HTR-8/SVneo (cell line): ENCODE data around the gene EML5.

Experiments used
- DNase-seq: peaks from one replicate; pipeline ENCODE4 v3.0.0; 2011; ENCODE audit warnings: low spot score, mixed read lengths; ENCODE audit not compliant: insufficient read length
- FAIRE-seq: peaks from 2 replicates; lab custom pipeline; 2011; peaks lifted over from hg19 to GRCh38; lab: Jason Lieb, UNC

Gene EML5

GRCh38 chr14:88733121-88733520 lies 59.6 kb downstream of the EML5 start:
- FAIRE-seq = no peak
- DNase-seq = no peak

GRCh38 chr14:88729159-88729558 lies 63.6 kb downstream of the EML5 start:
- no peak for FAIRE-seq
- peak; percentile 2 for DNase-seq

DNA sequence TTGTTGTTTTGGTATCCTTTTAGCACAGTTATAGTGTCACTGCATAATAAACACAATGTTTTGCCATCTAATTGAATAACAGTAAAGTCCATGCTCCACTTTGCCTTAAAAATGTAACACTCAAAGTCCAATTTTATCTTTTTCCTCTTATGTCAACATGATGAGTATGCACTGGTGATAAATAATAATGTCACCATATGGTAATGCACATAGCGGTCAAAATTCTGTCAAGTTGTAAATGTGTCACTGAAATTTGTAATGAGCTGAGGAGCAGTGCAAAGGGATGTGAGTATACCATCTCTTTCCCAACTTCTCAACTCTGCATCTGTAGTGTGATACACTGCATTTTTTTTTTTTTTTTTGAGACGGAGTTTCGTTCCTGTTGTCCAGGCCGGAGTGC lies 65.7 kb downstream of the EML5 start:
- DNase-seq (no peak), FAIRE-seq (no peak)

GRCh38 chr14:88710709-88711108 lies 82.0 kb downstream of the EML5 start:
- FAIRE-seq = no peak
- DNase-seq = no peak

DNA sequence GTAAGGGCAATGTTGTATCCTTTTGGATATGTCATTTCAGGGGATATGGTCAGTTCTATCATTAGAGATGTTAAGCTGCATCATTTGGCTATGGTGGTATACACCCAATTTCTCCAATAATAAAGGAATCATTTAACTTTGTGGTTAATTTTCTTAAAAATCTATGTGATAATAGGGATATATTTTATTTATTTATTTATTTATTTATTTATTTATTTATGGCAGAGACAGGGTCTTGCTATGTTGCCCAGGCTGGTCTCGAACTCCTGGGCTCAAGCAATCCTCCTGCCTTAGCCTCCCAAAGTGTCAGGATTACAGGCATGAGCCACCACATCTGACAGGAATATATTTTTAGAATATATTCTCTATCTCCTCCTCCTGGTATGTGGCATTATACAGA lies 85.7 kb downstream of the EML5 start:
- no peak for FAIRE-seq
- DNase-seq = no peak

- DNase-seq (no peak), FAIRE-seq (no peak)
Measured at GRCh38 chr14:88706425-88706824, 86.3 kb downstream of the EML5 start.

- DNase-seq (no peak), FAIRE-seq (no peak)
Measured at GRCh38 chr14:88698651-88699050, 94.1 kb downstream of the EML5 start.

DNA sequence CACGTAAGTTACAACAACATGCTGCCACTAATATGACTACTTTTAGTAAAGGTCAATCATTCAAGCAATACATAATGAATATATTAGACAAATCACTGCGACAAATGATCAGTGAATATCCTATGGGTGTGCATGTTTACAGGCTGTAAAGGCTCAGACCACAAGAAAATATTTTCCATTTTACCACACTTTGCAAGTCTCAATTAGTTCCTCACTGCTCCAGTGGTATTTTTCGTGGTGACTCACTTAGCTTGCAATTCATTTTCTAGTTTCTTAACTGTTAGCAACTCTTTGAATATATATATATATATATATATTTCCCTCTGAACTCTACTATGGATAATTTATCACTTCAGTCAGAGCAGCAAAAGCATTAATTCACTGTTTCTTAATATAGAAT lies 96.9 kb downstream of the EML5 start:
- FAIRE-seq (no peak), DNase-seq (no peak)

GRCh38 chr14:88688386-88688785 lies 104.4 kb downstream of the EML5 start:
- FAIRE-seq (no peak), DNase-seq (no peak)

DNA sequence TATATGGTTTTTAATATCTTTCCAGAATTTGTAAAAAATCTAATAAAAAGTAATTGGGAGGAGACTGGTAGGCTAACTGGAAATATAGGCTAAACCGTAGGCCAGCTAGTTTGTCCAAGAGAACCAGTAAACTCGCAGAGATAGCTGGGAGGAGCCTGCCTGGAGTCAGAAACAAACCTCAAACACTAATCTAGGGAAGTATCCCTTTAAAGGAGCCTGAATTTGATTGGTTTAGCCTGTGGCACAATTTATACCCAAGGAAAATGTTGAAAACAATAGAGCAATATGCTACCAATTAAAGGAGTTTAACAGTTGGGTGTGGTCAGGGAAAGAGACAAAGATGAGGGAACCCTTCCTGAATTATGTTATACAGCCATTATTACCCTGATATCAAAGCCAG lies 109.6 kb downstream of the EML5 start:
- no peak for FAIRE-seq
- no peak for DNase-seq

DNA sequence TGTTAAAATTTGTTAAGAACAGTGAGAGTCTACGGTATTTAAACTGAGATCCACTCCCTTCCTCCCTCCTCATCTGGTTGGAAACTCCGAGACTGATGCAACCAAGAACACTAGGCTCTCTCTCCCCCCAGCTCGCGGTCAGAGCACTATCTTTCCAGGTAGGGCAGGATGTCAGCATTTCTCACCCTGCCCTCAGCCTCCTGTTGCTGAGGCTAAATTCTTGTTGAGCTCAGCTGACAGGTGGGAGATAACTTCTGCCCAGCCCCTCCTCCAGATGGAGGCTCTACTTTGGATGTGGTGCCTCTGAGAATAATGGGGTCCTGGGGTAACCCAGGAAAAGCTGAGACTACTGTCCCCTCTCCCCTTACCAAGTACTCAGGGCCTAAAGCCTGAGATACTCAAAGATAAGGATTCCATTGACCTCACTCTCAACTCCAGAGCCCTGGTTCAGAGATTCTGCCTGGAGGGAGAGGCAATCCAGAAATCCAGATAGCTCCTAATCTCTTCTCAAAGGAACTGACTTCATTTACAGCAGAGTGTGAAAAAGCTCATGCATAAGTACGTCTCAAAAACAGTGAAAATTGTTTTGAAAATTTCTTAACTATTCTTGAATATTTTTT lies 110.1 kb downstream of the EML5 start:
- FAIRE-seq (no peak), DNase-seq (no peak)

GRCh38 chr14:88681755-88682494 lies 110.8 kb downstream of the EML5 start:
- DNase-seq = no peak
- FAIRE-seq = no peak

- DNase-seq = no peak
Measured at GRCh38 chr14:88669346-88669745, 123.4 kb downstream of the EML5 start.

GRCh38 chr14:88668448-88669116 lies 124.2 kb downstream of the EML5 start:
- DNase-seq (no peak), FAIRE-seq (no peak)

More at GRCh38 chr14:88669346-88669745, 123.4 kb downstream of the EML5 start:
- no peak for FAIRE-seq

DNA sequence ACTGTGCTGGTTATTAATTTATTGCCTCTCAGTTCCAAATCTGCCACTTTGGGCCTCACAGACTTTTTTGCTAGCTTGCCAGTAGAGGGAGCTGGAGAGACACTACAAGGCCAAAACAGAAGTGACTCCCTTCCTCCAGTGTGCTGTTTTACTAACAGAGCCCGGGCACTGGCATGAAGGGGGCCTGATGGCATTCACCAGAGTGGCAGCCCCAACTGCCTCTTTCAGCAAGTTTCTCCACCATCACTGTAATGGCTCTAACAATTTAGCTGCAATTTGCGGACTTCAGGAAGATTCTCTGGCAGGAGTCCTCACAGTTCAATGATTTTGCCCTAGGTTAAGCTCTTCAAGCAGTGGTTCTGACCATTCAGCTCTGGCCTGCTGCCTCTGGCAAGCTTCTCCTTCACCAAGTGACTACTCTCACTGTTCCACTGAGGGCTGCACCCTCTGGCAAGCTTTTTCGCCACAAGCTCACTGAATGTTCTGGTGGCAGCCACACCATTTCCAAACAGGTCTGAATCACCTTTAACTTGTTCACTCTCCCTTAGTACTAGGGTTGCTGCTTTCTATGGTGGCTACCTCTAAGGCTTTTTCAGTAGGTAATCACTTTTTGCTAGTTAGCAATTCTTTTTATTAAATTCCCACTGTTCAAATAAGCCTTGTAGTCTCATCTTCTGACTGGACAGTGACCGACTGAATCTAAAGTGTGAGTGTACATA lies 125.0 kb downstream of the EML5 start:
- FAIRE-seq (peak; percentile 13), DNase-seq (peak; percentile 60)

GRCh38 chr14:88660056-88660455 lies 132.7 kb downstream of the EML5 start:
- DNase-seq (no peak), FAIRE-seq (no peak)

- DNase-seq (no peak), FAIRE-seq (no peak)
Measured at GRCh38 chr14:88639221-88639620, 153.5 kb downstream of the EML5 start.

GRCh38 chr14:88632512-88632911 lies 160.2 kb downstream of the EML5 start:
- DNase-seq (no peak), FAIRE-seq (no peak)

DNA sequence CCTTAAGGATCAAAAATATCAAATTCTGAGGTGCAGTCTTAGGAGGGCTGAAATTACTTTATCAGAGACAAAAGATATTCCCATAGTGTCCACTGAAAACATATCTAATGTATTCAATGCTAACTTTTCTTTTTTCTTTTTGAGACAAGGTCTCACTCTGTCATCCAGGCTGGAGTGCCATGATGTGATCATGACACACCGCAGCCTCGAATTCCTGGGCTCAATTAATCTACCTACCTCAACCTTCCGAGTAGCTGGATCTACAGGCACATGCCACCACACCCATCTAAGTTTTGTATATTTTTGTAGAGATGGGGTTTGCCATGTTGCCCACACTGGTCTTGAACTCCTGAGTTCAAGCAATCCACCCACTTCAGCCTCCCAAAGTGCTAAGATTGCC lies 161.7 kb downstream of the EML5 start:
- no peak for DNase-seq
- no peak for FAIRE-seq

GRCh38 chr14:88630565-88630964 lies 162.2 kb downstream of the EML5 start:
- DNase-seq (no peak), FAIRE-seq (no peak)

- DNase-seq (no peak), FAIRE-seq (no peak)
Measured at GRCh38 chr14:88628462-88628861, 164.3 kb downstream of the EML5 start.
